Measurements from ENCODE around the gene ABCC2. TPM values are rescaled to one million over a fixed set of nuclear protein-coding genes. Genes with fewer than 3 reads are reported as not detected.
"Not testable (repeated sequence)": the region's sequence is repeated elsewhere in the genome, so short reads cannot be mapped to it uniquely, and the experiment has no call there.

ABCC2 gene
- polyA plus RNA-seq, 2 donors: 0.20 to 0.35 TPM

- H3K9me3 ChIP-seq (ENCODE audit: control insufficient read depth in 2 of 2, insufficient read depth in 1 of 2, low read depth in 1 of 2, low read length in 1 of 2): peaks cover 0 to 2% of the 10 kb centered on the region in 2 donors
- H3K36me3 ChIP-seq (ENCODE audit: control insufficient read depth in 2 of 2, insufficient read depth in 2 of 2, low read length in 1 of 2): no peaks in the 10 kb centered on the region
- H3K4me1 ChIP-seq (ENCODE audit: control insufficient read depth in 2 of 2, insufficient read depth in 2 of 2, low read length in 1 of 2): no peaks in the 10 kb centered on the region
- no peak overlapping the region for H3K27ac ChIP-seq (ENCODE audit: low read depth in 2 of 2, low read length in 1 of 2)
- WGBS, 2 donors: 84 to 88% methylated on average over 8 of the region's 8 CpGs
- no peaks in the 10 kb centered on the region for H3K27me3 ChIP-seq (ENCODE audit: control insufficient read depth in 1 of 2, insufficient read depth in 2 of 2, low read length in 2 of 2)
- H3K4me3 ChIP-seq (ENCODE audit: low read depth in 1 of 2, low read length in 2 of 2): no peak overlapping the region
Observed at GRCh38 chr10:99855479-99856071, 73.1 kb downstream of the ABCC2 start.

GRCh38 chr10:99858849-99859248 is 76.4 kb downstream of the ABCC2 start:
- 87% methylated on average over 8 of the region's 8 CpGs for WGBS, 2 donors
- Histone ChIP-seq H3K36me3 (ENCODE audit: control insufficient read depth in 2 of 2, insufficient read depth in 2 of 2, low read length in 1 of 2) (no peaks in the 10 kb centered on the region), H3K4me1 (ENCODE audit: control insufficient read depth in 2 of 2, insufficient read depth in 2 of 2, low read length in 1 of 2) (no peaks in the 10 kb centered on the region), H3K4me3 (ENCODE audit: low read depth in 1 of 2, low read length in 2 of 2) (no peak overlapping the region), H3K27ac (ENCODE audit: low read depth in 2 of 2, low read length in 1 of 2) (no peak overlapping the region), H3K9me3 (ENCODE audit: control insufficient read depth in 2 of 2, insufficient read depth in 1 of 2, low read depth in 1 of 2, low read length in 1 of 2) (no peaks in the 10 kb centered on the region), H3K27me3 (ENCODE audit: control insufficient read depth in 1 of 2, insufficient read depth in 2 of 2, low read length in 2 of 2) (no peaks in the 10 kb centered on the region)

- Histone ChIP-seq H3K9me3 (ENCODE audit: control insufficient read depth in 2 of 2, insufficient read depth in 1 of 2, low read depth in 1 of 2, low read length in 1 of 2) (no peaks in the 10 kb centered on the region), H3K27ac (ENCODE audit: low read depth in 2 of 2, low read length in 1 of 2) (no peak overlapping the region), H3K4me3 (ENCODE audit: low read depth in 1 of 2, low read length in 2 of 2) (no peak overlapping the region), H3K36me3 (ENCODE audit: control insufficient read depth in 2 of 2, insufficient read depth in 2 of 2, low read length in 1 of 2) (no peaks in the 10 kb centered on the region), H3K27me3 (ENCODE audit: control insufficient read depth in 1 of 2, insufficient read depth in 2 of 2, low read length in 2 of 2) (no peaks in the 10 kb centered on the region), H3K4me1 (ENCODE audit: control insufficient read depth in 2 of 2, insufficient read depth in 2 of 2, low read length in 1 of 2) (no peaks in the 10 kb centered on the region)
- WGBS, 2 donors: 39 to 44% methylated on average over 5 of the region's 5 CpGs
Observed at GRCh38 chr10:99859585-99859984, 77.1 kb downstream of the ABCC2 start.

GRCh38 chr10:99860466-99860865 is 78.0 kb downstream of the ABCC2 start:
- Histone ChIP-seq H3K27me3 (ENCODE audit: control insufficient read depth in 1 of 2, insufficient read depth in 2 of 2, low read length in 2 of 2) (no peaks in the 10 kb centered on the region), H3K36me3 (ENCODE audit: control insufficient read depth in 2 of 2, insufficient read depth in 2 of 2, low read length in 1 of 2) (no peaks in the 10 kb centered on the region), H3K4me1 (ENCODE audit: control insufficient read depth in 2 of 2, insufficient read depth in 2 of 2, low read length in 1 of 2) (no peaks in the 10 kb centered on the region), H3K27ac (ENCODE audit: low read depth in 2 of 2, low read length in 1 of 2) (no peak overlapping the region), H3K9me3 (ENCODE audit: control insufficient read depth in 2 of 2, insufficient read depth in 1 of 2, low read depth in 1 of 2, low read length in 1 of 2) (no peaks in the 10 kb centered on the region), H3K4me3 (ENCODE audit: low read depth in 1 of 2, low read length in 2 of 2) (no peak overlapping the region)
- WGBS, 2 donors: 91 to 93% methylated on average over 8 of the region's 8 CpGs

GRCh38 chr10:99863535-99864240 is 81.2 kb downstream of the ABCC2 start:
- not testable (repeated sequence) for H3K36me3 ChIP-seq (ENCODE audit: control insufficient read depth in 2 of 2, insufficient read depth in 2 of 2, low read length in 1 of 2); H3K9me3 ChIP-seq (ENCODE audit: control insufficient read depth in 2 of 2, insufficient read depth in 1 of 2, low read depth in 1 of 2, low read length in 1 of 2); H3K4me1 ChIP-seq (ENCODE audit: control insufficient read depth in 2 of 2, insufficient read depth in 2 of 2, low read length in 1 of 2); H3K27ac ChIP-seq (ENCODE audit: low read depth in 2 of 2, low read length in 1 of 2); H3K4me3 ChIP-seq (ENCODE audit: low read depth in 1 of 2, low read length in 2 of 2); H3K27me3 ChIP-seq (ENCODE audit: control insufficient read depth in 1 of 2, insufficient read depth in 2 of 2, low read length in 2 of 2)
- 58 to 61% methylated on average over 9 of the region's 9 CpGs for WGBS, 2 donors

GRCh38 chr10:99867250-99867649 is 84.8 kb downstream of the ABCC2 start:
- not testable (repeated sequence) for H3K36me3 ChIP-seq (ENCODE audit: control insufficient read depth in 2 of 2, insufficient read depth in 2 of 2, low read length in 1 of 2); H3K9me3 ChIP-seq (ENCODE audit: control insufficient read depth in 2 of 2, insufficient read depth in 1 of 2, low read depth in 1 of 2, low read length in 1 of 2); H3K4me3 ChIP-seq (ENCODE audit: low read depth in 1 of 2, low read length in 2 of 2); H3K4me1 ChIP-seq (ENCODE audit: control insufficient read depth in 2 of 2, insufficient read depth in 2 of 2, low read length in 1 of 2); H3K27me3 ChIP-seq (ENCODE audit: control insufficient read depth in 1 of 2, insufficient read depth in 2 of 2, low read length in 2 of 2); H3K27ac ChIP-seq (ENCODE audit: low read depth in 2 of 2, low read length in 1 of 2)
- WGBS, 2 donors: 63 to 82% methylated on average over 3 of the region's 3 CpGs

GRCh38 chr10:99869581-99870122 is 87.2 kb downstream of the ABCC2 start:
- Histone ChIP-seq H3K4me3 (ENCODE audit: low read depth in 1 of 2, low read length in 2 of 2) (no peak overlapping the region), H3K27me3 (ENCODE audit: control insufficient read depth in 1 of 2, insufficient read depth in 2 of 2, low read length in 2 of 2) (no peaks in the 10 kb centered on the region), H3K27ac (ENCODE audit: low read depth in 2 of 2, low read length in 1 of 2) (no peak overlapping the region), H3K9me3 (ENCODE audit: control insufficient read depth in 2 of 2, insufficient read depth in 1 of 2, low read depth in 1 of 2, low read length in 1 of 2) (no peaks in the 10 kb centered on the region), H3K4me1 (ENCODE audit: control insufficient read depth in 2 of 2, insufficient read depth in 2 of 2, low read length in 1 of 2) (no peaks in the 10 kb centered on the region), H3K36me3 (ENCODE audit: control insufficient read depth in 2 of 2, insufficient read depth in 2 of 2, low read length in 1 of 2) (no peaks in the 10 kb centered on the region)
- WGBS, 2 donors: 70 to 71% methylated on average over 9 of the region's 9 CpGs

GRCh38 chr10:99870123-99870730 is 87.8 kb downstream of the ABCC2 start:
- H3K9me3 ChIP-seq (ENCODE audit: control insufficient read depth in 2 of 2, insufficient read depth in 1 of 2, low read depth in 1 of 2, low read length in 1 of 2): no peaks in the 10 kb centered on the region
- H3K36me3 ChIP-seq (ENCODE audit: control insufficient read depth in 2 of 2, insufficient read depth in 2 of 2, low read length in 1 of 2): no peaks in the 10 kb centered on the region
- H3K27ac ChIP-seq (ENCODE audit: low read depth in 2 of 2, low read length in 1 of 2): no peak overlapping the region
- no peaks in the 10 kb centered on the region for H3K4me1 ChIP-seq (ENCODE audit: control insufficient read depth in 2 of 2, insufficient read depth in 2 of 2, low read length in 1 of 2)
- H3K27me3 ChIP-seq (ENCODE audit: control insufficient read depth in 1 of 2, insufficient read depth in 2 of 2, low read length in 2 of 2): no peaks in the 10 kb centered on the region
- H3K4me3 ChIP-seq (ENCODE audit: low read depth in 1 of 2, low read length in 2 of 2): no peak overlapping the region
- 65 to 78% methylated on average over 8 of the region's 8 CpGs for WGBS, 2 donors

- Histone ChIP-seq H3K27me3 (ENCODE audit: control insufficient read depth in 1 of 2, insufficient read depth in 2 of 2, low read length in 2 of 2) (no peaks in the 10 kb centered on the region), H3K9me3 (ENCODE audit: control insufficient read depth in 2 of 2, insufficient read depth in 1 of 2, low read depth in 1 of 2, low read length in 1 of 2) (no peaks in the 10 kb centered on the region), H3K36me3 (ENCODE audit: control insufficient read depth in 2 of 2, insufficient read depth in 2 of 2, low read length in 1 of 2) (peaks cover 3 to 5% of the 10 kb centered on the region in 2 donors), H3K27ac (ENCODE audit: low read depth in 2 of 2, low read length in 1 of 2) (no peak overlapping the region), H3K4me3 (ENCODE audit: low read depth in 1 of 2, low read length in 2 of 2) (no peak overlapping the region), H3K4me1 (ENCODE audit: control insufficient read depth in 2 of 2, insufficient read depth in 2 of 2, low read length in 1 of 2) (no peaks in the 10 kb centered on the region)
- WGBS, 2 donors: 58 to 69% methylated on average over 5 of the region's 5 CpGs
Observed at GRCh38 chr10:99872367-99873162, 90.1 kb downstream of the ABCC2 start.
